ENCODE data around the gene HEATR5A. TPM values are rescaled to one million over a fixed set of nuclear protein-coding genes. Genes with fewer than 3 reads are reported as not detected.

HEATR5A gene
- total and polyA plus RNA-seq, 2 of the 13 experiments (the other 11 are each of a cell fraction or from before 2014, with no cell fraction given), result 36.4 to 105 TPM

DNA sequence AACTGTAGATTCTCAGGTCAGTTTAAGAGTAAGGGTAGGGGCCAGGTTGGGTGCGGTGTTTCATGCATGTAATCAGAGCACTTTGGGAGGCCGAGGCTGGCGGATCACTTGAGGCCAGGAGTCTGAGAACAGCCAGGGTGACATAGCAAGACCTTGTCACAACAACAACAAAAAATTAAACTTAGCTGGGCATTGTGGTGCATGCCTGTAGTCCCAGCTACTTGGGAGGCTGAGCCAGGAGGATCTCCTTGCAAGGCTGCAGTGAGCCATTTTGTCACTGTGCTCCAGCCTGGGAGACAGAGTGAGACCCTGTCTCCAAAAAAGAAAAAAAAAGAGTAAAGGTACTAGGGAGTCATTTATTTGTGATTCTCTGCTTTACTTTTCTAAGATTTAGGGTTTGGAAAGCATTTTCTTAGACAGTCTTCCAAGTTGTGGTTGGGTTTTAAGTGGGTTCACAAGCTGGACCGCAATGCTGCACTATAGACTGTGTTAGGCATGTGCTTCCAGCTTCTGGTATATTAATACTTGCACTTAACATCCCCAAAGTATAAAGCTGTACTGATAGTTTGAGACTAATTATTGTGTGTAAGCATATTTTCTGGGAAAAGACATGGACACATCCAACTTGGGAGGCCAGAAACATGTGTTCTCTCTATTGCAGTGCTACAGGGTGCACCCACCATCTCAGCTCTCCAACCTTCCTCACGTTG is 163.7 kb downstream of the HEATR5A start (continued):
- TF ChIP-seq NCOR1 (IDR thresholded peaks at IDR 0.05; ENCODE audit: borderline replicate concordance, low read length) (no peak), SMC3 (IDR thresholded peaks at IDR 0.05; ENCODE audit: low read length) (no peak), U2AF2 (IDR thresholded peaks at IDR 0.05; ENCODE audit: low read depth, low read length) (no peak), MEF2D (CRISPR knock-in tag; IDR thresholded peaks at IDR 0.05) (no peak), GRHL1 (CRISPR knock-in tag; conservative IDR thresholded peaks at IDR 0.05) (no peak), DR1 (CRISPR knock-in tag; IDR thresholded peaks at IDR 0.05) (no peak), ZFP1 (CRISPR knock-in tag; IDR thresholded peaks at IDR 0.05) (0 out of 2 replicates have a peak, but pooled peaks have one; percentile 36), NBN (conservative IDR thresholded peaks at IDR 0.05) (no peak), ZNF646 (CRISPR knock-in tag; IDR thresholded peaks at IDR 0.05) (0 out of 2 replicates have a peak, but pooled peaks have one; percentile 29), KDM1A (CRISPR knock-in tag; IDR thresholded peaks at IDR 0.05) (no peak), SNAPC2 (CRISPR knock-in tag; IDR thresholded peaks at IDR 0.05) (no peak), DDIT3 (CRISPR knock-in tag; IDR thresholded peaks at IDR 0.05) (peak; percentile 75; the same call in 1 of the 2 replicates), TBX3 (IDR thresholded peaks at IDR 0.05; ENCODE audit: borderline replicate concordance) (no peak), ZNF550 (CRISPR knock-in tag; IDR thresholded peaks at IDR 0.05; ENCODE audit: borderline replicate concordance) (peak; percentile 62; the same call in 1 of the 2 replicates), ZNF670 (CRISPR knock-in tag; IDR thresholded peaks at IDR 0.05; ENCODE audit: borderline replicate concordance) (no peak), ZNF878 (CRISPR knock-in tag; IDR thresholded peaks at IDR 0.05) (no peak), TCF12 (IDR thresholded peaks at IDR 0.05) (no peak), TCF12 (CRISPR knock-in tag; IDR thresholded peaks at IDR 0.05) (no peak), MIXL1 (CRISPR knock-in tag; IDR thresholded peaks at IDR 0.05) (peak; percentile 53; the same call in 1 of the 2 replicates), SAFB2 (CRISPR knock-in tag; IDR thresholded peaks at IDR 0.05; ENCODE audit: borderline replicate concordance, low read depth) (no peak), ZSCAN22 (CRISPR knock-in tag; IDR thresholded peaks at IDR 0.05) (no peak), MED1 (CRISPR knock-in tag; IDR thresholded peaks at IDR 0.05) (no peak), RARA (CRISPR knock-in tag; IDR thresholded peaks at IDR 0.05) (peak; percentile 27), ZSCAN12 (CRISPR knock-in tag; IDR thresholded peaks at IDR 0.05) (no peak)
